Measurements from ENCODE around the gene ITGA6.

DNA sequence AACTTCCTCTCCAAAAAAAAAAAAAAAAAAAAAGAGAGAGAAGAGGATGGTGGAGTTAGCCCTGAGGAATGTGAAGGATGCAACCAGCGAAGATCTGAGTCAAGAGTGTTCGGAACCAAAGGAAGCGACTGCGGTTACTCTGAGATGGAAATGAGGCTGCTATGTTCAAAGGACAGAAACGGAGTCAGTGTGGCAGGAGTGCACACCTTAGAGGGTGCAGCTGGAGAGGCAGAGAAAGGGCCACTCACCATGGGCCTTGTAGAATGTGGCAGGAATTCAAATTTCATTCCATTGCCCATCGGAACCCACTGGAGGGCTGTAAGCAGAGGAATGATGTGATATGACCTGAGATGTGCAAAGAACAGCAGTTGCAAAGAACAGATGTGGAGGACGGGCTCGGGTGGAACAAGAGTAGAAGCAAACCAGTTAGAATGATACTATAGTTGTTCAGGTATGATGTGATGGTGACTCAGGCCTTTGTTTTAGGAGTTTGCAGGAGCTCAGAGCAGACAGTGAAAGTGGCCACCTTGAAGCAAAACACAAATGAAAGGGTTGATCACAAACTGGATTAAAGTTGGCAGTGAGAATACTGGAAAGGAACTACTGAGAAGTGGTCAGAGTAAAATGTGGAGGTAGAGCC lies 22.6 kb downstream of the ITGA6 start:
- TF ChIP-seq, protein P1, sequence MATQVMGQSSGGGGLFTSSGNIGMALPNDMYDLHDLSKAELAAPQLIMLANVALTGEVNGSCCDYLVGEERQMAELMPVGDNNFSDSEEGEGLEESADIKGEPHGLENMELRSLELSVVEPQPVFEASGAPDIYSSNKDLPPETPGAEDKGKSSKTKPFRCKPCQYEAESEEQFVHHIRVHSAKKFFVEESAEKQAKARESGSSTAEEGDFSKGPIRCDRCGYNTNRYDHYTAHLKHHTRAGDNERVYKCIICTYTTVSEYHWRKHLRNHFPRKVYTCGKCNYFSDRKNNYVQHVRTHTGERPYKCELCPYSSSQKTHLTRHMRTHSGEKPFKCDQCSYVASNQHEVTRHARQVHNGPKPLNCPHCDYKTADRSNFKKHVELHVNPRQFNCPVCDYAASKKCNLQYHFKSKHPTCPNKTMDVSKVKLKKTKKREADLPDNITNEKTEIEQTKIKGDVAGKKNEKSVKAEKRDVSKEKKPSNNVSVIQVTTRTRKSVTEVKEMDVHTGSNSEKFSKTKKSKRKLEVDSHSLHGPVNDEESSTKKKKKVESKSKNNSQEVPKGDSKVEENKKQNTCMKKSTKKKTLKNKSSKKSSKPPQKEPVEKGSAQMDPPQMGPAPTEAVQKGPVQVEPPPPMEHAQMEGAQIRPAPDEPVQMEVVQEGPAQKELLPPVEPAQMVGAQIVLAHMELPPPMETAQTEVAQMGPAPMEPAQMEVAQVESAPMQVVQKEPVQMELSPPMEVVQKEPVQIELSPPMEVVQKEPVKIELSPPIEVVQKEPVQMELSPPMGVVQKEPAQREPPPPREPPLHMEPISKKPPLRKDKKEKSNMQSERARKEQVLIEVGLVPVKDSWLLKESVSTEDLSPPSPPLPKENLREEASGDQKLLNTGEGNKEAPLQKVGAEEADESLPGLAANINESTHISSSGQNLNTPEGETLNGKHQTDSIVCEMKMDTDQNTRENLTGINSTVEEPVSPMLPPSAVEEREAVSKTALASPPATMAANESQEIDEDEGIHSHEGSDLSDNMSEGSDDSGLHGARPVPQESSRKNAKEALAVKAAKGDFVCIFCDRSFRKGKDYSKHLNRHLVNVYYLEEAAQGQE (IDR thresholded peaks at IDR 0.05; ENCODE audit: unreplicated experiment) = no peak
- TF ChIP-seq CTCF (conservative IDR thresholded peaks at IDR 0.05; ENCODE audit: low read depth in 2 of 2) (no peak), EZH2phosphoT487 (IDR thresholded peaks at IDR 0.05; ENCODE audit: unreplicated experiment) (no peak), POLR2AphosphoS5 (IDR thresholded peaks at IDR 0.05; ENCODE audit: low read depth) (no peak)

All from GM23338 (cell line).